Lower leg skin (tissue), 3 donors: Measurements from ENCODE around the gene CACNG6.
"Not testable (repeated sequence)": the region's sequence is repeated elsewhere in the genome, so short reads cannot be mapped to it uniquely, and the experiment has no call there.

Source experiments
- CTCF ChIP-seq, 3 donors: fragments of 450-650 bp; IDR thresholded peaks; one replicate each; pipeline ENCODE4 v1.5.1; 2016; ENCODE audit warnings: antibody characterized with exemption in 3 of 3, mild to moderate bottlenecking in 3 of 3, moderate library complexity in 2 of 3
- POLR2A ChIP-seq, 2 donors: fragments of 450-650 bp; IDR thresholded peaks; one replicate each; pipeline ENCODE4 v1.6.1; 2016 to 2017; ENCODE audit warnings: antibody characterized with exemption in 2 of 2, mild to moderate bottlenecking in 1 of 2, moderate library complexity in 1 of 2

GRCh38 chr19:53948611-53949010 is 42.8 kb upstream of the CACNG6 start:
- TF ChIP-seq CTCF, POLR2A (IDR thresholded peaks at IDR 0.05): not testable (repeated sequence)
